Measurements from ENCODE around the gene CTIF. TPM values are rescaled to one million over a fixed set of nuclear protein-coding genes. Genes with fewer than 3 reads are reported as not detected.

Gene CTIF
- total and polyA plus RNA-seq, 4 donors = 10.6 to 26.7 (median 12.3) TPM

DNA sequence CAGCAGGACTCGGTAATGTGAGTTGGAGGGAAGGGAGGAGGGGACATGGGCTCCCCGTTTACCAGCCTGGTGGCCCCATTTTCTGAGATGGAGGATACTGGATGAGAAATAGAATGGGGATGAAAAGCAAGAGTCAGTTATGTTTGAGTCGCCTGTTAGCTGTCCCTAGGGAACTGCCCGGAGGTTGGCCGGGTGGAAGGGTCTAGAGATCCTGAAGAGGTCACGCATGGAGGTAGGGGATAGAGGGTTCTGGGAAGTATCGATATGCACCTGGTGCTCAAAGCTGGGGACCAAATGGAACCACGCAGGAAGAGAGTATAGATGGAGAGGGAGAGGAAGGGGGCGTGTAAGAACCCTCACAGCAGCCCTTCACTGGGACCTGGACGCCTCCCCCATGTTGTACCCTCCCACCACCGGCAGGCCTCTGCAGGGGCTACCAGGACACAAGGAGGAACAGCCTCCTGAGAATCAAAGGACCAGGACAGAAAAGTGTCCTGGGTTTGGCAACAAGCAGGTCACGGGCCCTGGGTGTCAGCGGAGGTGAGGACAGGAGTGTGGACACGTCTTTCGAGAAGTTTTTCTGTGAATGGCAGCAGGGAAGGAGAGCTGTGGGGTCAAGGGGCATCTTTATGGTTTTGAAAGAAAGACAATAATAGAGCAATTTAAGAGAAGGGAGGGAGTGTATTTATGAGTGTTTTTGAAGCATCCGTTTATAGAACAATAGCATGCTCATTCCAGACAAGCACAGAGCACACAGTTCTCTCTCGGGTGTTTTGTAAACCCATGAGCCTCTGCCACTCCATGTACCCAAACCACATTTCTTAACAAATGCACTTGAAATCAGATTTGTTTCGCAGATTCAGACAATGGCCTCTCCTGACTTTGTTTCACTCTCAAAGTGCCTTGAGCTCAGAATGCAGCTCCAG lies 279.8 kb downstream of the CTIF start:
- Histone ChIP-seq H3K9ac (ENCODE audit: low read depth in 1 of 2, low read length in 2 of 2) (no peak overlapping the region), H3K27me3 (ENCODE audit: control insufficient read depth in 4 of 4, insufficient read depth in 4 of 4, low read length in 3 of 4) (no peaks in the 10 kb centered on the region), H3K4me1 (ENCODE audit: control insufficient read depth in 4 of 4, insufficient read depth in 4 of 4, low read length in 3 of 4) (peaks cover 2 to 8% (median 5%) of the 10 kb centered on the region in 4 donors), H3K4me3 (ENCODE audit: low read depth in 1 of 3, low read length in 3 of 3) (no peak overlapping the region), H3K36me3 (ENCODE audit: control insufficient read depth in 4 of 4, insufficient read depth in 3 of 4, low read depth in 1 of 4, low read length in 3 of 4) (peaks cover 0 to 3% (median 1%) of the 10 kb centered on the region in 4 donors), H3K9me3 (ENCODE audit: control insufficient read depth in 4 of 4, low read length in 3 of 4) (peaks cover 0 to 4% (median 0%) of the 10 kb centered on the region in 4 donors), H3K27ac (ENCODE audit: low read depth in 1 of 2, low read length in 2 of 2) (peak overlapping the region in 1 of 2 donors; percentile 39)
- WGBS = 88% methylated on average over 18 of the region's 18 CpGs
- DNase-seq (ENCODE audit: low spot score) = no peak
- no peak for TF ChIP-seq RAD21 (IDR thresholded peaks at IDR 0.05)
- no peak for TF ChIP-seq MAX (IDR thresholded peaks at IDR 0.05)
- no peak for TF ChIP-seq HNF4A (conservative IDR thresholded peaks at IDR 0.05)
- TF ChIP-seq ATF3 (IDR thresholded peaks at IDR 0.05) = no peak
- TF ChIP-seq NR2F2 (IDR thresholded peaks at IDR 0.05) = no peak
- no peak for TF ChIP-seq CTCF (IDR thresholded peaks at IDR 0.05; ENCODE audit: low read depth, low read length, missing input control)
- TF ChIP-seq REST (IDR thresholded peaks at IDR 0.05) = no peak
- no peak for TF ChIP-seq FOXA2 (IDR thresholded peaks at IDR 0.05)
- TF ChIP-seq GABPA (IDR thresholded peaks at IDR 0.05 in 1 of 2, conservative IDR thresholded peaks at IDR 0.05 in 1 of 2) = no peak

DNA sequence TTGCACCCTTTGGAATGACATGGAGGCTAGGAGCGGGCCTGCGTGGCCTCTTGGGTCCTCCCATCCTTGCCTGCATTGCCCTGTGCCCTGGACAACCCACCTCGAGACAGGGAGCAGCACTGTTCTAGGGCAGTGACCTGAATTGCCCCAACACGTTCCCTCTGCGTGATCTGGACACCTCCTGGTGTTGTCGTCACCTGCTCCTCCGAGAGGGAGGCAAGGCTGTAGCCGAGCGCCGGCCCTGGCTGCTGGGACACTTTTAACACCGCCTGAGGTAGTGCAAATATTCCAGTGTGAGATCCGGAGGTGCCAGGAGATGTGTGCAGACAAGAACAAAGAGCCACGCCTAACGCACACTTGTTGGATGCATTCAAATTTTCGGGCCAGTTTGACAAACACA lies 280.4 kb downstream of the CTIF start:
- Histone ChIP-seq H3K36me3 (ENCODE audit: control insufficient read depth in 4 of 4, insufficient read depth in 3 of 4, low read depth in 1 of 4, low read length in 3 of 4) (peaks cover 0 to 3% (median 1%) of the 10 kb centered on the region in 4 donors), H3K4me3 (ENCODE audit: low read depth in 1 of 3, low read length in 3 of 3) (no peak overlapping the region), H3K9me3 (ENCODE audit: control insufficient read depth in 4 of 4, low read length in 3 of 4) (peaks cover 0 to 4% (median 0%) of the 10 kb centered on the region in 4 donors), H3K9ac (ENCODE audit: low read depth in 1 of 2, low read length in 2 of 2) (no peak overlapping the region), H3K27me3 (ENCODE audit: control insufficient read depth in 4 of 4, insufficient read depth in 4 of 4, low read length in 3 of 4) (no peaks in the 10 kb centered on the region), H3K27ac (ENCODE audit: low read depth in 1 of 2, low read length in 2 of 2) (peak overlapping the region in 1 of 2 donors; percentile 39), H3K4me1 (ENCODE audit: control insufficient read depth in 4 of 4, insufficient read depth in 4 of 4, low read length in 3 of 4) (peaks cover 0 to 8% (median 5%) of the 10 kb centered on the region in 4 donors)
- 73% methylated on average over 15 of the region's 15 CpGs for WGBS
- DNase-seq (ENCODE audit: low spot score) = no peak
- TF ChIP-seq RXRA (IDR thresholded peaks at IDR 0.05) (peak; percentile 35 to 71), ATF3 (IDR thresholded peaks at IDR 0.05) (no peak)

Measured in liver (tissue), 9 donors.